RPMI7951 (cell line): ENCODE measurements around the gene C14orf119. TPM values are rescaled to one million over a fixed set of nuclear protein-coding genes. Genes with fewer than 3 reads are reported as not detected.
A peak's percentile ranks its signal among the peaks of the same experiment; 100 is the strongest.

Source experiments
- DNase-seq: peaks from one replicate; pipeline ENCODE4 v3.0.0-alpha.2; 2012; ENCODE audit warnings: low read depth
- total RNA-seq: library from RNA; depleted of rRNA; stranded (reverse); fragments of >200 nt; shearing (Covaris generic); gene quantifications from 2 replicates; pipeline ENCODE4 v1.2.3, GENCODE V29; 2014

The C14orf119 gene
- total RNA-seq, 1 experiment from 2014 or later, result 65.7 TPM

GRCh38 chr14:23126548-23127278 is 31.4 kb downstream of the C14orf119 start:
- no peak for DNase-seq

DNA sequence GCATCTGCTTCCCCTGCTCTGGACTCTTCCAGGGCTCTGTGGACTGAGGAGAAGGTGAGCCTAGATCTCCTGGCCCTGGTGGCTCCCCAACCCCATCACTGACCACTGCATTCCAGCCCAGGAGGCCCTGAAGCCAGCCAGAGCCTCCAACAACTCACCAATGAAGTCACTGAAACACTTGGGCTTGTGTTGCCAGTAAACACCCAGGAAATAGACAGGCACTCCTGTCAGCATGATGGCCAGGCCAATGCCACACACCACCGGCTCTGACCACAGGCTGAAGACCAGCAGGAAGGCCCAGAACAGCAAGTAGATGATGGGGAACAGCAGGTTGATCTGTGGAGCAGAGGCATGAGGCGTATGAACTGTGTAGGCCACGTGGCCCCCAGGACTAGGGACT is 32.6 kb downstream of the C14orf119 start:
- DNase-seq, result no peak

GRCh38 chr14:23128969-23129758 is 33.9 kb downstream of the C14orf119 start:
- no peak for DNase-seq

- DNase-seq, result no peak
Observed at GRCh38 chr14:23129759-23130316, 34.5 kb downstream of the C14orf119 start.

- no peak for DNase-seq
Observed at GRCh38 chr14:23130871-23131270, 35.6 kb downstream of the C14orf119 start.

DNA sequence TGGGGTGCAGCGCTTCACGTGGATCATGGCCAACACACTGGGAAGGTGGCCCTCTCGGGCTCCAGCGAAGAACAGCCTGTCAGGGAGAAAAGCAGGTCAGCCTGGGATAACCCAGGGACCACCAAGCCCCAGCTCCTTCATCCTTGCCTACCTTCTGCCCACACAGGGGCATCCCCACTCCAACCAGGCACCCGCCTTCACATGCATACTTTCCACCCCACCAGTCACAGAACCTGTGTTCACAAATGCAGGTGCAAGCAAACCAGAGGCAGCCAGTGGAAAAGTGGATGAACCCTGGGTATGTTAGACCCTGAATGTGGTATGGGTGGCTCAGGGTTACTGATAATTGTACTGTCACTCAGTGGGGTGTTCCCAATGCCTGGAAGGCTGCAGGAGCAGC is 36.2 kb downstream of the C14orf119 start:
- DNase-seq, result no peak

DNA sequence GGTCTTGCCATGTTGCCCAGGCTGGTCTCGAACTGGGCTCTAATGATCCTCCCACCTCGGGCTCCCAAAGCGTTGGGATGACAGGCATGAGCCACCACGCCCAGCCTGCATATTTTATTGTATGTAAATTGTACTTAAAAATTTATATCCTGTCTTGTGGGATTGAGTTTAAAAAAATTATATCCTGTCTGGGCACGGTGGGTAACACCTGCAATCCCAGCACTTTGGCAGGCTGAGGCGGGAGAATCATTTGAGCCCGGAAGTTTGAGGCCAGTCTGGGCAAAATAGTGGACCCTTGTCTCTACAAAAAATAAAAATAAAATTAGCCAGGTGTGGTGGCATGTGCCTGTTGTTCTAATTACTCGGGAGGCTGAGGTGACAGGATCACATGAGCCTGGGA is 37.7 kb downstream of the C14orf119 start:
- no peak for DNase-seq

DNA sequence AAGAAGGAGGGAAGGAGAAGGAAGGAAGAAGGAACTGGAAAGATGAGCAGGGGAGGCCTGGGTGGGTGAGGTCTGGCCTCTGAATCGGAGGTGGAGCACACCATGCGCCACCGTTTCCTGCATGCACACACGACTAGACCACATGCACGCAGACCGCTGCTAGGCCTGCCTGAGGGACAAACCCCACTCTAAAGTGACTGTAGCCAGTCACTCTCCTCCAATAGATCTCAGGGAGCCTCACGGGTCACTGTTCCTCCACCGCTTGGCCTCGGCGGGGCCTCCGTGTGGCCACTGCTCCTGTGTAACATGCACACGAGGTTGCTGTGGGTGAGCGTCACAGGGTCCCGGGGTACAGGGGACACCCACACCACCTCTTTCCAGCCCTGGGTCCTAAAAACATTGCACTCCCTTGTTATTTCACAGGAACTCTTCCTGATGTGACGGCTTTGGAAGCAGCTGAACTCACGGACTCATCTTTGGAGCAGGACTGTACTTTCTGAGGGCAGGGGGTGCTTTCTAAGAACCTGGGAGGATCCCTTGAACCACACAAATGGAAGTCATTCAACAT is 41.3 kb downstream of the C14orf119 start:
- no peak for DNase-seq

GRCh38 chr14:23137192-23137812 is 42.0 kb downstream of the C14orf119 start:
- DNase-seq, result no peak

GRCh38 chr14:23137813-23138535 is 42.7 kb downstream of the C14orf119 start:
- no peak for DNase-seq

GRCh38 chr14:23139874-23140273 is 44.6 kb downstream of the C14orf119 start:
- DNase-seq, result no peak

GRCh38 chr14:23140371-23140770 is 45.1 kb downstream of the C14orf119 start:
- DNase-seq, result no peak

- peak; percentile 84 for DNase-seq
Observed at GRCh38 chr14:23141706-23142444, 46.6 kb downstream of the C14orf119 start.

- no peak for DNase-seq
Observed at GRCh38 chr14:23142826-23143225, 47.5 kb downstream of the C14orf119 start.

DNA sequence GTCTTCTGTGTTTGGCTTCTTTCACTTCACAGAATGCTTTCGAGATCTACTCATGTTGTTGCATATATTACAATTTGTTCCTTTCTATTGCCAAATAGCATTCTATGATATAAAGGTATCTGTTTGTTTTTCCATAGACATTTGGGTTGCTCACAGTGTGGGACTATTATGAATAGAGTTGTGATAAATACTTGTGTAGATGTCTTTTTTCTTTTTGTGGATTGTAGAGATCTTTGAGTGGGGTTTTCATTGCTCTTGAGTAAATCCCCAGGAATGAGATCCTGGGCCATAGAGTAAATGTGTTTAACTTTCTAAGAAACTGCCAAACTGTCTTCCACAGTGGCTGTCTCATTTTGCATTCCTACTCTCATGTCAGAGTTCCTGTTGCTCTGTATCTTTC is 48.6 kb downstream of the C14orf119 start:
- DNase-seq, result no peak

DNA sequence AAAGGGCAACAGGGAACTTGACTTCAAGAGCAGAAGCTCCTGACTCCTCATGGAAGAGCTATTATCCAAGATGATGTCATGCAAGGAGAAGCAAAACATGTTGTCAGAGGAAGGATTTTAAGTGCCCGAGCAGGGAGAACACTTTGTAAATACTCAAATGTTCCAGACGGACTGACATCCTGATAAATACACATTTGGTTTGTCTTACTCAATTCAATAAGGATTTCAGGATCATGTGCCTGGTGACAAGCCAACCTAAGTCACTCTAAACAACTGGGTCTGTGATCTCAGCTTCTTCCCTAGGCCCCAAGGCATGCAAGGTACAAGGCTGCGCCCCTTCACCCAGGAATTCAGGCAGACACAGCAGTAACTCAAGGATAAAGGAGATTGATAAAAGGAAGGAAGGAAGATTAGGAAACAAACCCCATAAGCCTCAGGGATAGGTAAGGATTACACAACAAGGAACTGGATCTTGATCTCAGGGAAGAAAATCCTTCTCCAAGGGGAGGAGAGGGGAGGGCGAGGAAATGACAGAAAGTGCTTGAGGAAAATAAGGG is 50.6 kb downstream of the C14orf119 start:
- DNase-seq, result no peak

DNA sequence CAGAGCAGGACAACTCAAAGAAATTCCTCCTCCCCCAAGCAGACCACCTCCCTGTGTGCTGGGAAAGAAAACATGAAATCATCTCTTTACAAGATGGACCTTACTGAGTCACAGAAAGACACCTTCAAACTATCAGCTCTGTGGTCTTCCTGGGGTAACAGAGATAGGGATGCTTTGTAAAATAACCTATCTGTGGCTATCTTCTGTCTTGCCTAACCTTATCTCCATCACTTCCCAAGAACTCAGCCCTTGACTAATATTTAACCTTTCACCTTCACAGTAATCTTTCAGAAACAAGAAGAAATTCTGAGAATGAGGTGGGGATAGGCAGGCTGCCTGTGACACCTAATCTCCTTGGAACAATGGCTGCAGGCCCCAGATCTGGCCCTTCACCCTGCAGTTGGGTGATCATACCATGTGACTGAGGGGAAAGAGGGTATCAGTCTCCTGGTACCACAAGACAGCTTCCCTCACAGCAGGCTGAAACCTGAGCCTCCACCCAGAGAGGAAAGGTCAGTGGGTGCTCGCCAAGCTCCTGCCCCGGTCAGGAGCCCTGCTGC is 51.1 kb downstream of the C14orf119 start:
- no peak for DNase-seq

DNA sequence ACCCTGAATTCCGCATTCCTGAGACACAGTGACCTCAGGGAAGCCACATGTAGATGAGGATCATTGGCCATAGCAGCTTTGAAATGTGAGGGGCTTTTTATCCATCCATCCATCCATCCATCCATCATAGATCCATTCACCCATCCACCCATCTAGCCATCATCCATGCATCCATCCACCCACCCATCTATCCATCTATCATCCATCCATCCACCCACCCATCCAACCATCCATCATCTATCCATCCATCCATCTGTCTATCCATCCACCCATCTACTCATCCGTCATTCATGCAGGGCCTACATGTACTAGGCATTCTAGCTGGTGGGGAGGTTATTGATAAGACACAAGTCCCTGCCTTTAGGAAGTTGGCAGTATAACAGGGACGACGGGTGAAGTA is 51.7 kb downstream of the C14orf119 start:
- no peak for DNase-seq

- DNase-seq, result peak; percentile 56
Observed at GRCh38 chr14:23147676-23148075, 52.4 kb downstream of the C14orf119 start.
